ENCODE data around the gene GASK1A.

GASK1A gene

GRCh38 chr3:43094381-43094780 lies 115.3 kb downstream of the GASK1A start:
- no peak for DNase-seq

- no peak for DNase-seq
These were observed 115.7 kb downstream of the GASK1A start for GRCh38 chr3:43094851-43095250.

GRCh38 chr3:43095370-43095769 lies 116.3 kb downstream of the GASK1A start:
- DNase-seq, result no peak

GRCh38 chr3:43096761-43097160 lies 117.7 kb downstream of the GASK1A start:
- no peak for DNase-seq

GRCh38 chr3:43097400-43098080 lies 118.4 kb downstream of the GASK1A start:
- DNase-seq, result no peak

DNA sequence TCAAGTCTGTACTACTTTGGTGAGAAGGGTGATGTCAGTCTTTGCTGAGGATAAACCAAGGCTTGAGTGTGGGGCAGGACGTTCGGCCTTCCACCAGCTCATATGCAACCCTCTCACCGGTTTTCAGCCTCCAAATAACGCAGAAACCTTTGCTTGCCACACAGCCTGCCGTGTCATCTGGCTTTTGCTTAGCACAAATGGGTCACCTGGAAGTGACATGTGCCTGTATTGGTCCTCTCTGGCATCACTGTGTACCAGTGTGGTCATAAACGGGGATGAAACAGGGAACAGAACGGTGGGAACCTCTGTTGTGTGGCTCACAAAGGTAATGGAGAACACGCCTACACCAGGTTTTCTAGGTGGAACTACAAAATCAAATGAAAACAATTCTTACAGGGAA lies 119.7 kb downstream of the GASK1A start:
- no peak for DNase-seq

GRCh38 chr3:43102773-43103480 lies 123.8 kb downstream of the GASK1A start:
- DNase-seq, result no peak

DNA sequence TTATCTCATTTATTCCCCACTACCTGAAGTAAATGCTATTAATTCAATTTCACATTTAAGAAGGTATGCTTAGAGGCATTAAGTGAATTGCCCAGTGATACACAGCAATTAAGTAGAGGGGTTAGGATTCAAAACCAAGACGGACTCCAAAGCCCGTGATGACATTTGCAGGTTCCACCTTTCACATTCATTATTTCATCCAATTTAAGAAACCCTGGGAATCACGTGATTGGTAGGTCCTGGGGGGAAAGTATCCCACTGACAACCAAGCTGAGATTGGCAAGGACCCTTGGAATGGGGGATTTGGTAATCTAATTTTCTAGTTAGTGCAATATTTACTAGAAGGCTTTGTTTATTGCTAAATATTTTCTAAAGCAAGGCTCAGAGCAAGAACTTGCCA lies 124.9 kb downstream of the GASK1A start:
- no peak for DNase-seq

GRCh38 chr3:43104660-43105595 lies 125.8 kb downstream of the GASK1A start:
- no peak for DNase-seq

DNA sequence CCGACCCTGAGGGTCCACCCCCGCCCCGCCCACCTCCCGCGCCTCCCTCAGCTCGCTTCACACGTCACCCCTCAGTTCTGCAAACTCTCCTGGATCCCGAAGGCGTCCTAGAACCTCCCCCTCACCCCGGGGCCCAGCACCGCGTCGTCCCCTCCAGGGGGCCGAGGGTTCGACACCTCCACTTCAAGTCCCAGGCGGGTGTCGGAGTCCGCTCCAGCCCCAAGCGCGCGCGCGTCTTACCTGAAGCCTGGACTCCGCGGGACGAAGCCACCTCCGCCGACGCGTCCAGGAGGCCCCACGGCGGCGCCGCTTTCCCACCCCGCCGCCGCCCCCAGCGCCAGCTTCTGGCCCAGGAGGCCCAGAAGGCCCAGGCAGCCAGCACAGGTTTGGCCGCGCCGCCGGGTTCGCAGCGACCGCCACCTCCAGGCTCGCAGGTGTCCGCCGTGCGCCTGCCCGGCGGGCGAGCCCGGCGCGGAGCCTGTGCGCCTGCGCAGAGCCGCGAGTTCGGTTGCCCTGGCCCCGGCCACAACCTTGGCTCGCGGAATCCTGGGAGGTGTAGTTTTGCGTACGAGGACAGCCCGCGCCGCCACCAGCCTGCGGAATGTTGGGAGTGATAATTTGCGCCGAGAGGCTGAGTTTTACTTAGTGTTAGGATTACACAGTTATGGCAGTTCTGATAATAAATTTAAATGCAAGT lies 126.6 kb downstream of the GASK1A start, which contains the start of gene POMGNT2:
Gene POMGNT2 (minus strand): TSS at position 484 of the 697 bp plus-strand sequence. CDS start 24,648 bp downstream, outside the sequence.
- DNase-seq, result peak; percentile 59

DNA sequence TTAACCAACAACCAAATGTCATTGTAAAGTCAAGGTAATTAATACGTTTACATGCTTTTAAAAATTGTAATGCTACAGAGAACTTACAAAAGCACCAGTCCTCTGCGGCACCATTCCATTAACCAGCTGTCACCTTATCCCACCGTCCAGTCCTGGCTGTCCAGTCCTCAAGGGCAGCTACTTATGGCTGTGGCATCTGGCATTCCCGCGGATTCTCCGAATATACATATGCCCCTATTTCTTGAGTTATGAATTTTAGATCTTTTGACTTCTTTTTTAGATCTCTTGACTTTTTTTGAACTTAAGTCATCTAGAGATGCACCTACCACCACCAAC lies 127.2 kb downstream of the GASK1A start:
- DNase-seq, result peak; percentile 42

All from DMS 273 treated with DMSO at 0.1 percent for 48 hours (cell line).